Stimulated activated CD8-positive, alpha-beta memory T cell treated with anti-CD3 and anti-CD28 coated beads, Interleukin-15, amount 100 ng/mL, for 1 hour (primary cell): Measurements from ENCODE around the gene NUTM2B.
"Not testable (repeated sequence)": the region's sequence is repeated elsewhere in the genome, so short reads cannot be mapped to it uniquely, and the experiment has no call there.

Experiments used
- DNase-seq: peaks from one replicate; pipeline ENCODE4 v3.0.0-alpha.2; 2020; ENCODE audit warnings: low read depth

The NUTM2B gene

GRCh38 chr10:79726620-79727019 is 23.6 kb downstream of the NUTM2B start:
- DNase-seq, result not testable (repeated sequence)

- not testable (repeated sequence) for DNase-seq
Observed at GRCh38 chr10:79744844-79745243, 41.8 kb downstream of the NUTM2B start.

GRCh38 chr10:79748510-79748909 is 45.5 kb downstream of the NUTM2B start:
- not testable (repeated sequence) for DNase-seq

- not testable (repeated sequence) for DNase-seq
Observed at GRCh38 chr10:79753601-79754000, 50.6 kb downstream of the NUTM2B start.

DNA sequence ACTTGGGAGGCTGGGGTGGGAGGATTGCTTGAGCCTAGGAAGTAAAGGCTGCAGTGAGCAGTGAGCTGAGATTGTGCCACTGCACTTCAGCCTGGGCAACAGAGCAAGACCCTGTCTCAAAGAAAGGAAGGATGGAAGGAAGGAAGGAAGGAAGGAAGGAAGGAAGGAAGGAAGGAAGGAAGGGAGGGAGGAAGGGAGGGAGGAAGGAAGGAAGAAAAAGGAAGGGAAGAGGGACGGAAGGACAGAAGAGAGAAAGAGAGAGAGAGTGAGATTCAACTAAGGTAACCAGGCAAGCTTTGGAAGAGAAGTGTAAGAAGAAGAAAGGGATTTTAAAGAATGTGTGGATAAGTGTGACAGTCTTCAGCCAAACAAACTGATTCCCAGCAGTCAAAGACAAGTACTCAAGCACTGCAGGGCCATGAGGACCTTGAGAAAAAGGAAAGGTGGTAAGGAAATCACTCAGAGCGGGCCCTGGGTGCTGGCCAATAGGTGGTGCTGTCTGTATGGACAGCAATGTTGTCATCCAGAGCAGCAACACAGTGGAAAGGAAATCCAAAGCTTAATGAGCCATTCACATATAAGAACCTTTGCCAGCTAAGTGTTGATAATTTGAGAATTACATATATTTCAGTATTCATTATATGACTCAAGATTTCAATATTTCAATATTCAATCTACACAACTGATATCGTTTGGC is 55.4 kb downstream of the NUTM2B start:
- not testable (repeated sequence) for DNase-seq
